HG03378 (cell line): Measurements from ENCODE around the gene BICD1.

Source experiments
- ATAC-seq: cut with Tn5 transposase; IDR thresholded peaks from one replicate; pipeline ENCODE4 v1.9.1; 2021; ENCODE audit warnings: mild to moderate bottlenecking, moderate library complexity; ENCODE audit not compliant: unreplicated experiment

Gene BICD1

GRCh38 chr12:32312049-32312670, 205.5 kb downstream of the BICD1 start:
- ATAC-seq: no peak

- no peak for ATAC-seq
Observed at GRCh38 chr12:32322354-32322753, 215.7 kb downstream of the BICD1 start.

- ATAC-seq: no peak
Observed at GRCh38 chr12:32331133-32331532, 224.5 kb downstream of the BICD1 start.

- no peak for ATAC-seq
Observed at GRCh38 chr12:32332446-32332845, 225.8 kb downstream of the BICD1 start.

GRCh38 chr12:32334371-32334777, 227.7 kb downstream of the BICD1 start:
- no peak for ATAC-seq

- ATAC-seq: no peak
Observed at GRCh38 chr12:32336261-32336660, 229.6 kb downstream of the BICD1 start.

- no peak for ATAC-seq
Observed at GRCh38 chr12:32343496-32343895, 236.8 kb downstream of the BICD1 start.

GRCh38 chr12:32344047-32344446, 237.4 kb downstream of the BICD1 start:
- no peak for ATAC-seq

GRCh38 chr12:32353540-32353939, 246.9 kb downstream of the BICD1 start:
- no peak for ATAC-seq

GRCh38 chr12:32357601-32358249, 251.1 kb downstream of the BICD1 start:
- no peak for ATAC-seq

- no peak for ATAC-seq
Observed at GRCh38 chr12:32360956-32361355, 254.3 kb downstream of the BICD1 start.

GRCh38 chr12:32362892-32363291, 256.2 kb downstream of the BICD1 start:
- no peak for ATAC-seq

- ATAC-seq: peak; percentile 66
Observed at GRCh38 chr12:32365473-32366064, 258.9 kb downstream of the BICD1 start.

GRCh38 chr12:32366714-32367113, 260.1 kb downstream of the BICD1 start:
- no peak for ATAC-seq

- ATAC-seq: no peak
Observed at GRCh38 chr12:32367381-32367780, 260.7 kb downstream of the BICD1 start.

GRCh38 chr12:32369202-32369601, 262.6 kb downstream of the BICD1 start:
- no peak for ATAC-seq

GRCh38 chr12:32377344-32378055, 270.9 kb downstream of the BICD1 start:
- no peak for ATAC-seq

- ATAC-seq: no peak
Observed at GRCh38 chr12:32379213-32379612, 272.6 kb downstream of the BICD1 start.

- ATAC-seq: no peak
Observed at GRCh38 chr12:32379667-32380066, 273.0 kb downstream of the BICD1 start.

- ATAC-seq: no peak
Observed at GRCh38 chr12:32382226-32382625, 275.6 kb downstream of the BICD1 start.

GRCh38 chr12:32390572-32391219, 284.0 kb downstream of the BICD1 start:
- ATAC-seq: peak; percentile 79
